Suppressor macrophage (primary cell): ENCODE results near the gene MICALL2.

Experiments used
- DNase-seq, 4 experiments: peaks; one replicate each; pipeline ENCODE4 v3.0.0-alpha.2; 2020 to 2022

MICALL2 gene

DNA sequence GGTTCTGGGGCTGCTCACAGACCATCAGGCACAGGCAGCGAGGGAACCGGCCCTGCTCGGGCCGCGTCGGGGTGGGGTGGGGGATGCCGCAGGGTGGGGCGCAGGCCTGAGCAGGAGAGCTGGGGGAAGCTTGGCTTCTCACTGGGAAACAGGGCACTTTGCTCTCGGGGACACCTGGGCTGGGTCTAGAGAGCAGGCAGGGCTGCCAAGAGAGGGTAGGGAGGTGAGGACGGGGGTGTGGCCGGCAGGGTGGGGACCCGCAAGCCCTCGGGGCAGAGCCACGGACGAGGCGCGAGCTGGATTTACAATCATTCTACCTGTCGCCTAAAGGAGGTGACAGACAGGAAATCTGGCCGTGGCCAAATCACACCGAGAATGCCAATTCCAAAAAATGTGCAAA is 33.9 kb upstream of the MICALL2 start:
- no peak for DNase-seq

GRCh38 chr7:1492640-1493039 is 33.4 kb upstream of the MICALL2 start:
- no peak for DNase-seq

DNA sequence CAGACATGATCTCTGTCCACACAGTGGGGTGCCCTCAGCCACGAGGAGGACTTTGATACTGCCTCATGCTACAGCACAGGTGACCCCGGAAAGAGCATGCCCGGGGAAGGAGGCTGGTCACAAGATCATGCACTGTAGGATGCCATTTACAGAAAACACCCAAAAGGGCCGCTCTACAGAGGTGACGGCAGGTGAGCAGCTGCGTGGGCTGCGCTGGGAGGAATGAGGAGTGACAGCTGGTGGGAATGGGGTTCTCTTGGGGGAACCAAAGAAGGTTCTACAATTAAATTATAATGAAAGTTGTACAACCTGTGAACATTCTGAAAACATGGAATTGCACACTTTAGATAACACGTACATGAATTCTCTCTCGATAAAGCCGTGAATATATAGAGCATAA is 33.0 kb upstream of the MICALL2 start:
- no peak for DNase-seq

DNA sequence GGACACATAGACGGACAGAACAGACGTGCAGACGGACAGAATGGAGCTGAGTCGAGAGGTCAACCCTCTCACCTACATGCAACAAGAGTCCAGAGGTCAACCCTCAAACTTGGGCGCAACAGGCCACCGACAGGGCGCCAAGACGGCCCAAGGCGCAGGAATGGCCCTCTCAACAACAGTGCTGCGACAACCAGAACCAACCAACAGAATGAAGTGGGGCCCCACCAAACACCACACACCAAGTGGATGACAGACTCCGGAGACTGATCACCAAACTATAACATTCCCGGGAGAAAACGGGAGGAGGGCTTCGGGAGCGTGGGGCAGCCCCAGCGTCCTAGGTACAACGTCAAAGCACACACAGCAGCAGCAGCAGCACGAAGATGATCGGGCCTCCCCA is 31.6 kb upstream of the MICALL2 start:
- DNase-seq, result no peak

DNA sequence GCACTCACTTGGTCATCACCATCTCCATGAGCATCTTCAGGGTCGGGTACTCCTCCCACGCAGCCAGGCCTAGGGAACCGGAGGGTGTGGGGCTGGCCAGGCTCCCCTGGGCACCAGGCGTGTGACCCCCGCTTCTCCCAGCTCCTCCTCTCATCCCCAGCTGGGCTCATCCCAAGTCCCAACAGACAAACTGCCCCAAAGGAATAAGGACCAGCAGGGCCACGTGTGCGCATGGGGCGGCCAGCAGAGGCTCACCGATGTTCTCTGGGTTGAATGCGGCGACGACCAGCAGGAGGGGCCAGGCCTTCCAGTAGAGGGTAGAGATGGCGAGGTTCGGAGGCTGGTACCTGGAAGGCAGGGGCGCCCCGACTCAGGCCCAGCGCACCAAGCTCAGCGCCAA is 30.1 kb upstream of the MICALL2 start:
- no peak for DNase-seq

DNA sequence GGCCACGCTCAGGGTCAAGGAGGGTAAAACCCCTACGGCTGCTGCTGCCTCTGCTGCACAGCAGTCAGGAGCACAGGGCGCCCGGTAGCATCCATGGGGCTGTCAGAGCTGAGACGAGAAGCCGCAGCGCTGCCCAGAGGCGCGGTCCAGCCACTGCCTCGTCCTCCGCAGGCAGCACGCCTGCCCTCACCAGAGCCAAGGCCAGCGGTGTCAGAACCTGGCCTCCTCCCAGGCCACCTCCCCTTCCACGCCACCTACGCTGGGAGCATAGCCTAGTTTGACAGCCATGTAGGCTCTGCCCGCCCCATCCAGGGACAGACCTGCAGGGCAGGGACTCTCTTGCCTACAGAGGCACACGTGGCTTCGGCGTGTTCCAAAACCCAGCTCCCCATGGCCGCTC is 28.7 kb upstream of the MICALL2 start:
- DNase-seq, result no peak

GRCh38 chr7:1487466-1487865 is 28.2 kb upstream of the MICALL2 start:
- DNase-seq, result no peak

DNA sequence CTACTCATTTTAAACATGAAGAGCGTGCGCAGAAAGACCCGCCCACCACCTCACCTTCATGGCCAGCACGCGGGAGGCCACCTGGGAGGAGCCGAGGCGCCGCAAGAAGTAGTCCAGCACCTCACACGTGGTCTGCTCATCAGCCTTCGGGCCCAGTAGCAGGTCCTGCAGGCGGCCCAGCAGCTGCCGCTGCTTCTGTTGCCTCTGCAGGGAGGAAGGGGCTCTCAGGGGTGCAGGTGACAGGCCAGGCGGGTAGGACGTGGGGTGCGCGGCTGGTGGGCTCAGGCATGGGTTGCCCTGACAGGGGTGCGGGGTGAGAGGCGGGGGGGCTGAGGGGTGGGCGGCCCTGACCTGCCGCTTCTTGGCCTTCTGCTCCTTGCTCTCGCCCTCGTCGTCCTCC is 27.3 kb upstream of the MICALL2 start:
- DNase-seq, result no peak

GRCh38 chr7:1485156-1485555 is 25.9 kb upstream of the MICALL2 start:
- DNase-seq, result no peak

DNA sequence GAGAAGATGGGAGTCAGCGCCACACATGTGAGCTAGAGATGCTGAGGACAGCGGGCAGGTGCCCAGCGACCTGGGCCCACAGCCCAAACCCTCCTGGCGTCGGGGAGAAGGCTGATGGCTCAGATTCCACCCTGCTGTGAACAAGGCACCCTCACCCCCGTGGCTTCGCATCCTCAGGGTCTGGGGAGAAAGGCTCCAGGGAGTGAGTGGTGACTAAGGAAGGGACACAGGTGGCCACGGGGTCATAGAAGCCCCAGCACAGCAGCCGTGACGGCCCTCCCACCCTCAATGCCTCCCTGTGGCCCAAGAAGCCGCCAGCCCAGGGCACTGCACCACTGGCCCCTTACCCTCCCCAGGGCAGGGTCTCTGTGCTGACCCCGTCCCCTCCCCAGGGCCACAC is 25.3 kb upstream of the MICALL2 start:
- DNase-seq, result no peak

DNA sequence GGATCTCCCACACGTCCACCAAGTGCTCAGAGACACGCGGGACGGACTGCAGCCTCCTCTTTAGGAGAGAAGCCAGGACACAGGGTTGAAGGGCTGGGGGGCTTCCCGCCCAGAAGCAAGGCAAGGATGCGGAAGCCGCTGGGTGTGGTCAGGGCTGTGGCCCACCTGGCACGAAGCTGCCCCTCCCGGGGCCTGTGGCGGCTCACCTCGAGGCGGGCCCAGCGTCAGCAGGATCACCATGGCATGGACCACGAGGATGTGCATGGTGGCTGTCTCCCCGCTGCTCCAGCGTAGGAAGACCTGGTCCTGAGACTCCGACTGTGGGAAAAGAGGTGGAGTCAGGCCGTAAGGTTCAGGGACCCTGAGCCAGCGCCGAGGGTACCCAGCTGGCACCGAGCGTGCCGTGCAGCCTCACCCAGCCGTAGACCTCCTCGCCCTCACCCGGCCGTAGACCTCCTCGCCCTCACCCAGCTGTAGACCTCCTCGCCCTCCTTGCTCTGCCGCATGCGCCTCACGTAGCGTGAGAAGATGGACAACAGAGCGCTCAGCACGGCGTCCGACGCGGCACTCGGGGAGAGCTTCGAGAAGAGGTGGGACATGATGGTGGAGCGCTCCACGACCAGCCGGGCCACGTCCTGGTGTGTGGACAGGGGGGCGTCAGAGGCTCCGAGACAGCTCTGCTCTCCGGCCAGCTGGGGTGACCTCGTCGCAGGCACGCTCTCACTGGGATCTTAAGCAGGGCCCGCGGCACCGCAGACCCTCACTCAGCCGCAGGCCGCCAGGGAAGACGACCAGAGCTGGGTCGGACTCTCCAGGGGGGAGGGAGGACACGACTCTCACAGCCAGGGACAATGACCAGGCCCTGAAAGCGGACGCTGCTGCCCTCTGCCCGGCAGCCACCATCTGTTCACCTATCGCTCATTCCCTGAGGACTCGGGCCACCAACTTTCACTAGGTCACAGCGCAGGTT is 24.6 kb upstream of the MICALL2 start:
- DNase-seq, result no peak

DNA sequence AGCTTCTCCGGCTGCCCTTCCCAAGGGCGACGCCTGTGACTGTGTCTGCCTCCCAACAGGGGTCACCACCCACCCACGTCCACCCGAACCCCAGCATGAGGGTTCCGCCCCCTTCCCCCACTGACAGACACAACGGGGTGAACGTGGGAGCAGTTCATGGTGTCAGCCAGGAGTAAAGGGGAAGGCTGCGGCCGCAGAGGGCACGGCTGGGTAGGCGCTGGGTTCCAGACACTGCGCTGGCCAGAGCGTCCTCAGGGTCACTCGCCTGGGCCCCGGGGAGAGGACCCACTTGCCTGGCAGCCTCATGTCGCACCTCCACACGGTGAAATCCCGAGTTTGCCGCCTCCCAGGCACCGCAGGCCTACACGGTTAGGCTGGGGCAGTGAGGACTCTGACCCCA is 23.8 kb upstream of the MICALL2 start:
- DNase-seq, result no peak

DNA sequence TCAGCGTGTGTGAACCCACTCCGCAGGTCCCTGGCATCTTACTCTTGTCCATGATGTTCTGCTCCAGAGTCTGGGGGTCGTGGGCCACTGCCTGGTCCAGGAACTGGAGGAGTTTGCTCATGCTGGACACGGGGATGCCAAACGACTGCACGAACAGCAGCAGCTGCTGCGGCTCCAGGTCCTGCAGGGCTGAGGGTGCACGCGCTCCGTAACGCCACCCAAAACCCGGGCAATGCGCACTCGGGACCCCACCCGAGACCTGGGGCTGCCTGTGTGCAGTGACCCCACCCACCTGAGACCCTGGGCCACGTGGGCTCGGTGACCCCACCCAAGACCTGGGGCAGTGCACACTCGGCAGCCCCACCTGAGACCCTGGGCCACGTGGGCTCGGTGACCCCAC is 22.0 kb upstream of the MICALL2 start:
- no peak for DNase-seq

- no peak for DNase-seq
These were observed 21.4 kb upstream of the MICALL2 start for GRCh38 chr7:1480670-1481069.

DNA sequence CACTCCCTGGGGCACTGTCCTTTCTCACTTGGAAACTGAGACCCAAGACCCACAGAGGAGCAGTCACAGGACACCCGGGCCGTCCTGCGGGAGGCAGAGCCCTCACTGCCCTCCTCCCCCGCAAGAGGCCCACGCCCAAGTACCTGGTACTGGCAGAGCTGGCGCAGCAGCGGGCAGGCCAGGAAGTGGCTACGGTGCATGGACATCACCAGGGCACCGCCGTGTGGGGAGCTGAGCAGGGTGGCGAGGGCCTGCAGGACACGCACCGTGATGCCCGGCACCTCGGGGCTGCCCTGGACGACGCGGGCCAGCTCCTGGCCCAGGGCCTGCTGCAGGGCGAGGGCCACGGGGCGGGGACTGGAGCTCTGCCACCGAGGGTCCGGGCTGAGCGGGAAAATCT is 20.0 kb upstream of the MICALL2 start:
- no peak for DNase-seq

DNA sequence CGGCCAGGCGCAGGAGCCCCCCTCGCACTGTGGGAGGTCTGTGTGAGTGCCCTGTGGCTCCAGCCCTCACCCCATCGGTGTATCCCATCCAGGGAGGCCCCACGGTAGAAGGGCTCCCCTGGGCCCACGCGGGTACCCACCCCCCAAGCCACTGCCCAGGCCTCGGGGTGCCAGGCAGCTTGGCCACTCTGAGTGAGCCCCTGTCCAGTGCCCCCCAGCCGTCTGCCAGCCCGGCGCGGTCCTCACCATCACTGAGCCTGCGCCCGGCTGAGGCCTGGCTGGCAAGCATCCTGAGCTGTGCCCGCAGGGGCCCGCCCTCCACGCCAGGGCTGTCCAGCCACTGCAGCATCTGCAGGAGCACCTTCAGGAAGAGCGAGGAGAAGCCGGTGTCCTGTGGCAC is 19.2 kb upstream of the MICALL2 start:
- DNase-seq, result no peak

DNA sequence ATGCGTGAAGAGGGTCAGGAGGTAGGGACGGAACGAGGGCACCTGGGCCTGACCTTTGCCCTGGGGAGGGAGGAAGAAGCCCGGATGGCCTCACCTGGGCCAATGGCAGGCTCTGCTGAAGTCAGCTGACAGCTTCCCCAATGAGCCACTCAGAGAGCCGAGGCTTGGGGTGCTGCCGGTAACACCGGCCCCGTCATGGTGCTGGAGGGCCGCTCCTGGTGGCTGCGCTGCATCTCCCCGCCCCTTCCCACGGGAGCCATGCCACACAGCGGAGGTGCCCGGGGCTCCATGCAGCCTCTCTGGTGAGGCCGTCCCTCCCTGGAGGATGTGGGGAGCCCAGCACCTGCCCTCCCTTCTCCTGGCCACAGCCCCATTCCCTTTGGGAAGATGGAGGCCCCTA is 17.6 kb upstream of the MICALL2 start:
- no peak for DNase-seq

DNA sequence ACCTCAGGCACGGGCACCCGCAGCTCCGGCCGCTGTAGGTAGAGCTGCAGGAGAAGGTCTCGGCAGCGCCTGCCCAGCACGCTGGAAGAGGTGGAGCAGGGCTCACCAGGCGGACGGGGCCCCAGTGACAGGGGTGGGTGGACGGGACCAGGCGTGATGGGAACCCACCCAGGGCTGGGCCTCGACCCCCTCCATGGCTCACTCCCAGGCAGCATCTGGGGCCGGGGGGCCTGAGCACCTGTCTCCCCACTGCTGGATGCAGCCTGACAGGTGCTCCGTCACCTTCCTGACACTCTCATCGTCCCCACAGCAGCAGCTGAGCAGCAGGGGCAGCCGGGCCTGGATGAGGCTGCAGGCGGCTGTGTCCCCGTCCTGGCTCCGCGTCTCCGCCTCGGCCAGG is 16.7 kb upstream of the MICALL2 start:
- DNase-seq, result no peak

GRCh38 chr7:1475393-1475792 is 16.1 kb upstream of the MICALL2 start:
- no peak for DNase-seq

DNA sequence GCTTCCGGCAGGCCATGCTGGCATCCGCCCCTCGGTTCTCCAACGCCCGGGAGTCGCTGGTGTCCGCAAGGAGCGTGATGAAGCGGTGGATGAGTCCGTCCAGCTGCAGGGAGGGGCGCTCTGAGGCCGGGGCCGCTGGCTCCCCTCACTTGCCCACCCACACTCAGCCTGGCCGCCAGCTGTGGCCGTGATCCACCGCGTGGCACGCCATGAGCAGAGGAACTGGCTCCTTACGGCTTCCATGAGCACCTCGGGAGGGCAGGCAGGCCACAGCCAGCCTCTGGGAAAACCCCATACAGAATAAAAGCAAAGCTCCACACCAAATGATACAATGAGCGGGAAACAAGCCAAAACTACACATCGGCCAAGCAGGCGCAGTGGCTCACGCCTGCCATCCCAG is 15.5 kb upstream of the MICALL2 start:
- DNase-seq, result no peak

DNA sequence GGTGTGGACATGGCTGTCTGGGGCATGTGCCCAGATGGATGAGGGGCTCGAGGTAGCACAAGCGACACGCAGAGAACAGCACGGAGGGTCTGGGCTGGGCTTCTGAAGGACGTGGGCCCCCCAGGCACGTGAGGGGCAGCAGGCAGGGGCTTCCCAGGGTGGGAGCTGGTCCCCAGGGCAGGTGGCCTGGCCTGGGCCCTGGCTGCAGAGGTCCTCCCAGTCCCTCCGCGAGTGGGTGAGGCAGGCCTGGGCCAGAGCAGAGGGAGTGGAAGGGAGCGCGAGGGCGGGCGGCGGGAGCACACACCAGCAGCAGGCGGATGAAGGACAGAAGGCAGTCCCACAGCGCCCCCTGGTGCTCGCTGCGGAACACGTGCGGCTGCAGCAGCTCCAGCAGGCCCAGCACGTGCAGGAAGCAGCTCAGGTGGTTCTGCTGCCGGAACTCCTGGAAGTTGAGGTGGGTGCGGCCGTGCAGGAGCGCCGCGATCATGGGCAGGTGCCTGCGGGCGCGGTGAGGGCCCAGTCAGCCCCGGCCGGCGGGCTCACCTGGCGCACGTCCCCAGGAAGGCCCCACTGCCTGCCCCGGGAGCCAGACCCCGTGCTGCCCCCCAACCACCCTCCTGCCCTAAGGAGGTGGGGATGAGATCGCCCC is 14.7 kb upstream of the MICALL2 start:
- peak; percentile 88 to 95 (median 90) for DNase-seq

- no peak for DNase-seq
These were observed 11.6 kb upstream of the MICALL2 start for GRCh38 chr7:1470901-1471300.

GRCh38 chr7:1468643-1469298 is 9.5 kb upstream of the MICALL2 start:
- DNase-seq, result no peak

- no peak for DNase-seq
These were observed 8.9 kb upstream of the MICALL2 start for GRCh38 chr7:1468203-1468602.
